IMR-90 (cell line): ENCODE results near the gene RAPGEF3. TPM values are rescaled to one million over a fixed set of nuclear protein-coding genes. Genes with fewer than 3 reads are reported as not detected.

Experiments used
- ATAC-seq: fragments of 200-7000 bp; cut with Tn5 transposase; 2 replicates; pipeline ENCODE4 v1.9.1; 2020; ENCODE audit warnings: low read depth, mild to moderate bottlenecking, moderate library complexity
- BruUV-seq: library from RNA; stranded (reverse); fragments of 400-500 nt; replicated peaks from 2 replicates; lab custom pipeline; 2021; lab: Mats Ljungman, UMichigan
- CTCF ChIA-PET: fragments of 300-600 bp; formaldehyde crosslinking; extraction: SDS; loops from one replicate; lab custom pipeline; 2021; ENCODE audit warnings: antibody characterized with exemption; lab: Yijun Ruan, JAX
- POLR2A ChIA-PET: fragments of 300-600 bp; sonication (Branson Sonifier 250); formaldehyde crosslinking; loops from one replicate; lab custom pipeline; 2022; ENCODE audit warnings: antibody characterized with exemption; ENCODE audit not compliant: unreplicated experiment; lab: Charles Lee
- DNase-seq: peaks from one replicate; pipeline ENCODE4 v3.0.0; 2013
- H2AFZ ChIP-seq: replicated peaks from 2 replicates; pipeline ENCODE3; 2013; ENCODE audit warnings: low read length, mild to moderate bottlenecking; ENCODE audit not compliant: poor library complexity
- H2AK5ac ChIP-seq: 2 replicates; pipeline ENCODE4 v1.6.1; 2013; ENCODE audit warnings: low read depth, low read length, inconsistent platforms
- H2AK9ac ChIP-seq: replicated peaks from 2 replicates; pipeline ENCODE3; 2013; ENCODE audit warnings: mild to moderate bottlenecking, low read depth, low read length, moderate library complexity; ENCODE audit not compliant: poor library complexity
- H2BK120ac ChIP-seq: 2 replicates; pipeline ENCODE4 v1.6.1; 2013; ENCODE audit warnings: low read depth, low read length, inconsistent platforms
- H2BK15ac ChIP-seq: 3 replicates; pipeline ENCODE4 v1.6.1; 2013; ENCODE audit warnings: low read depth, low read length, inconsistent platforms
- H2BK20ac ChIP-seq: 2 replicates; pipeline ENCODE4 v1.6.1; 2013; ENCODE audit warnings: low read depth, mild to moderate bottlenecking, inconsistent platforms, low read length, moderate library complexity
- H2BK5ac ChIP-seq: 2 replicates; pipeline ENCODE4 v1.6.1; 2013; ENCODE audit warnings: mild to moderate bottlenecking, low read depth, low read length, inconsistent platforms; ENCODE audit not compliant: poor library complexity, severe bottlenecking
- H3K14ac ChIP-seq: replicated peaks from 2 replicates; pipeline ENCODE4 v1.6.1; 2013; ENCODE audit warnings: low read depth, low read length, inconsistent platforms
- H3K18ac ChIP-seq: 2 replicates; pipeline ENCODE4 v1.6.1; 2013; ENCODE audit warnings: low read depth, low read length, control low read depth
- H3K23ac ChIP-seq: 2 replicates; pipeline ENCODE4 v1.6.1; 2013; ENCODE audit warnings: low read depth, low read length, inconsistent platforms
- H3K27ac ChIP-seq: 2 replicates; pipeline ENCODE4 v1.5.1; 2013; ENCODE audit warnings: mild to moderate bottlenecking, control low read depth, low read length; ENCODE audit not compliant: insufficient read depth
- H3K27me3 ChIP-seq: 2 replicates; pipeline ENCODE4 v1.6.1; 2013; ENCODE audit warnings: low read length; ENCODE audit not compliant: control insufficient read depth, insufficient read depth
- H3K36me3 ChIP-seq: 2 replicates; pipeline ENCODE4 v1.6.1; 2013; ENCODE audit warnings: low read length, mixed read lengths; ENCODE audit not compliant: control insufficient read depth, insufficient read depth
- H3K4ac ChIP-seq: 2 replicates; pipeline ENCODE4 v1.6.1; 2013; ENCODE audit warnings: low read depth, low read length, inconsistent platforms
- H3K4me1 ChIP-seq: 2 replicates; pipeline ENCODE4 v1.6.1; 2013; ENCODE audit warnings: low read length, mixed read lengths; ENCODE audit not compliant: control insufficient read depth, insufficient read depth
- H3K4me2 ChIP-seq: 2 replicates; pipeline ENCODE4 v1.6.1; 2013; ENCODE audit warnings: low read depth, mild to moderate bottlenecking, control low read depth, low read length, moderate library complexity
- H3K4me3 ChIP-seq: 2 replicates; pipeline ENCODE4 v1.5.1; 2013; ENCODE audit warnings: low read depth, mild to moderate bottlenecking, control low read depth, low read length, moderate library complexity; ENCODE audit not compliant: insufficient read depth
- H3K56ac ChIP-seq: 2 replicates; pipeline ENCODE4 v1.6.1; 2013; ENCODE audit warnings: low read length, inconsistent platforms; ENCODE audit not compliant: insufficient read depth; ENCODE audit errors: extremely low read depth
- H3K79me1 ChIP-seq, 2 experiments: 2 replicates each; pipeline ENCODE4 v1.6.1; 2013; ENCODE audit warnings: low read length in 2 of 2, inconsistent platforms in 1 of 2, low read depth in 1 of 2
- H3K9ac ChIP-seq: 2 replicates; pipeline ENCODE4 v1.6.1; 2013; ENCODE audit warnings: low read depth, low read length, control low read depth
- H3K9me1 ChIP-seq: 2 replicates; pipeline ENCODE4 v1.6.1; 2013; ENCODE audit warnings: low read length, inconsistent platforms; ENCODE audit not compliant: insufficient read depth
- H3K9me3 ChIP-seq: 2 replicates; pipeline ENCODE4 v1.6.1; 2013; ENCODE audit warnings: low read length; ENCODE audit not compliant: control insufficient read depth, insufficient read depth
- H4K20me1 ChIP-seq: 2 replicates; pipeline ENCODE4 v1.6.1; 2013; ENCODE audit warnings: low read length, inconsistent platforms; ENCODE audit not compliant: insufficient read depth
- H4K5ac ChIP-seq: 2 replicates; pipeline ENCODE4 v1.6.1; 2013; ENCODE audit warnings: mild to moderate bottlenecking, low read depth, low read length, control low read depth
- H4K8ac ChIP-seq, 2 experiments: 2 replicates each; pipeline ENCODE4 v1.6.1; 2013; ENCODE audit warnings: low read depth in 2 of 2, low read length in 2 of 2, control low read depth in 1 of 2, inconsistent platforms in 1 of 2
- H4K91ac ChIP-seq: 2 replicates; pipeline ENCODE4 v1.6.1; 2013; ENCODE audit warnings: low read depth, low read length, inconsistent platforms; ENCODE audit not compliant: insufficient read depth
- BHLHE40 ChIP-seq: fragments of 150-350 bp; IDR thresholded peaks from 2 replicates; pipeline ENCODE4 v1.6.1; 2016; ENCODE audit warnings: mild to moderate bottlenecking, low read depth, low read length
- CEBPB ChIP-seq: IDR thresholded peaks from 2 replicates; pipeline ENCODE4 v1.6.1; 2012; ENCODE audit warnings: low read depth, low read length, improper control_type of control experiment
- CTCF ChIP-seq: conservative IDR thresholded peaks from 2 replicates; pipeline ENCODE4 v1.5.1; 2012; ENCODE audit warnings: mild to moderate bottlenecking, low read depth, low read length, improper control_type of control experiment
- MAFK ChIP-seq: IDR thresholded peaks from 2 replicates; pipeline ENCODE4 v1.6.1; 2012; ENCODE audit warnings: low read depth, low read length, improper control_type of control experiment
- MAZ ChIP-seq: IDR thresholded peaks from 2 replicates; pipeline ENCODE4 v1.6.1; 2012; ENCODE audit warnings: low read depth, mild to moderate bottlenecking, low read length, improper control_type of control experiment, moderate library complexity, borderline replicate concordance
- MXI1 ChIP-seq: IDR thresholded peaks from 2 replicates; pipeline ENCODE4 v1.6.1; 2012; ENCODE audit warnings: low read depth, mild to moderate bottlenecking, low read length, moderate library complexity, borderline replicate concordance
- RAD21 ChIP-seq: IDR thresholded peaks from 2 replicates; pipeline ENCODE4 v1.6.1; 2012; ENCODE audit warnings: low read length, improper control_type of control experiment
- SMC3 ChIP-seq: fragments of 150-350 bp; IDR thresholded peaks from 2 replicates; pipeline ENCODE4 v1.6.1; 2016; ENCODE audit warnings: low read depth, mild to moderate bottlenecking, antibody characterized with exemption, low read length, moderate library complexity
- USF2 ChIP-seq: fragments of 150-350 bp; IDR thresholded peaks from 2 replicates; pipeline ENCODE4 v1.6.1; 2017; ENCODE audit warnings: mild to moderate bottlenecking, antibody characterized with exemption, low read length, low read depth
- WGBS, 2 experiments: methylation state at CpG; one replicate each; pipeline versions ENCODE4 v1.1.5 to v1.1.7; 2013; ENCODE audit warnings: missing lambda C conversion rate in 2 of 2; ENCODE audit not compliant: insufficient read length in 1 of 2; ENCODE audit errors: extremely low coverage in 2 of 2; 5-methylcytosine and 5-hydroxymethylcytosine counted together
- dilution Hi-C: fragments of 300-500 bp; cut with HindIII; formaldehyde crosslinking; loops from one replicate; pipeline ENCODE4 v1.14.3; 2018; ENCODE audit warnings: low sequenced_read_pairs; ENCODE audit not compliant: unreplicated experiment
- in situ Hi-C: fragments of 300-500 bp; cut with MboI; formaldehyde crosslinking; loops from 3 replicates; pipeline ENCODE4 v1.14.3; 2019; ENCODE audit warnings: low sequenced_read_pairs, inconsistent platforms, mixed read lengths
- intact Hi-C: fragments of 100-400 bp; cut with micrococcal nuclease; formaldehyde crosslinking; loops from 2 replicates; pipeline ENCODE4 v1.10.0; 2022
- polyA plus RNA-seq, 3 experiments: library from polyadenylated mRNA; depleted of rRNA; stranded (reverse); fragments of >200 nt; gene quantifications; 2 replicates each; pipeline ENCODE4 v1.2.3, GENCODE V29; 2012; ENCODE audit warnings: low replicate concordance in 1 of 3
- total RNA-seq: library from RNA; depleted of rRNA; stranded (reverse); fragments of >200 nt; gene quantifications from 2 replicates; pipeline ENCODE4 v1.2.3, GENCODE V29; 2012

The RAPGEF3 gene
- total and polyA plus RNA-seq, 2 of the 4 experiments (the other 2 are of a cell fraction) = 1.3 to 2.0 TPM

GRCh38 chr12:47742253-47742825 lies 16.3 kb downstream of the RAPGEF3 start:
- peaks cover 6% of the 10 kb centered on the region for H3K4me1 ChIP-seq
- no peak overlapping the region for H3K4me3 ChIP-seq
- H2BK120ac ChIP-seq = no peak overlapping the region
- H3K9me3 ChIP-seq = no peaks in the 10 kb centered on the region
- no peaks in the 10 kb centered on the region for H3K36me3 ChIP-seq
- H4K8ac ChIP-seq = no peak overlapping the region
- H3K9me1 ChIP-seq = 0 out of 2 replicates have a peak, but pooled peaks cover 4% of the 10 kb centered on the region
- no peak overlapping the region for H2BK15ac ChIP-seq
- H3K23ac ChIP-seq = no peak overlapping the region
- H2AFZ ChIP-seq = peak overlapping the region; percentile 12
- H2BK5ac ChIP-seq = no peak overlapping the region
- H3K56ac ChIP-seq = no peak overlapping the region
- H3K14ac ChIP-seq = no peak overlapping the region
- TF ChIP-seq CEBPB = no peak
- TF ChIP-seq SMC3 = peak; percentile 84
- TF ChIP-seq RAD21 = peak; percentile 84
- TF ChIP-seq MAZ = no peak
- no peak for TF ChIP-seq USF2
- peak; percentile 87 for TF ChIP-seq CTCF
- TF ChIP-seq MAFK = no peak
- no peak for TF ChIP-seq MXI1
- TF ChIP-seq BHLHE40 = no peak
- no peaks in the 10 kb centered on the region for H4K20me1 ChIP-seq
- POLR2A ChIA-PET = no interaction called here
- no peak overlapping the region for H4K5ac ChIP-seq
- intact Hi-C loops = loop anchor here (1.0 kb wide), 2 partner anchors 37 to 96 kb away; no protein-coding TSS in a partner anchor
- H3K27me3 ChIP-seq = peaks cover 28% of the 10 kb centered on the region
- no peak overlapping the region for H2BK20ac ChIP-seq
- DNase-seq (no peak), ATAC-seq (peak; percentile 36; the same call in 1 of the 2 replicates)
- no peaks in the 10 kb centered on the region for H3K79me1 ChIP-seq
- no peak overlapping the region for H2AK9ac ChIP-seq
- no CpG with 5 or more reads among the region's 7 CpGs for WGBS, 2 experiments
- CTCF ChIA-PET = interaction anchor here (0.7 to 2.4 kb wide), 11 partner anchors 10 to 99 kb away, joined by 3 to 19 read pairs (median 9); partner anchors contain the start of genes ENDOU and RAPGEF3
- no peak overlapping the region for H3K27ac ChIP-seq
- H3K18ac ChIP-seq = no peak overlapping the region
- no peak overlapping the region for H3K4ac ChIP-seq
- H3K4me2 ChIP-seq = no peak overlapping the region
- no peak overlapping the region for H3K9ac ChIP-seq
- in situ Hi-C loops = loop anchor here (10.0 kb wide), 1 partner anchor 92 kb away; no protein-coding TSS in a partner anchor
- H2AK5ac ChIP-seq = no peak overlapping the region; the same call in 1 of the 2 replicates
- BruUV-seq = no TSS peak
- dilution Hi-C loops = no loop called here
- H4K91ac ChIP-seq = no peak overlapping the region
